ENCODE results near the gene RASA3. TPM values are rescaled to one million over a fixed set of nuclear protein-coding genes. Genes with fewer than 3 reads are reported as not detected.
"Not testable (repeated sequence)": the region's sequence is repeated elsewhere in the genome, so short reads cannot be mapped to it uniquely, and the experiment has no call there.

Gene RASA3
- total RNA-seq, 1 experiment from 2014 or later, result 18.6 TPM

DNA sequence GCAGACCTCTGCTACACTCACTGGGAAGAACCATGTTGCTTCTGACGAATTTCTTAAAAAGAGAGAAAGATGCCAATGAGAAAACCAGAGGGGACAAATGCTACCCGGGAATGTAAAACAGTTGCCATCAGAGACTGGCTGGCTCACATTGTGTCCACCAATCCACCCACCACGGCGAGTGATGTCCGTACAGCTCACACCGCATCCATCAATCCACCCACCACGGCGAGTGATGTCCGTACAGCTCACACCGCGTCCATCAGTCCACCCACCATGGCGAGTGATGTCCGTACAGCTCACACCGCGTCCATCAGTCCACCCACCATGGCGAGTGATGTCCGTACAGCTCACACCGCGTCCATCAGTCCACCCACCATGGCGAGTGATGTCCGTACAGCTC, 19.0 kb downstream of the RASA3 start:
- H4K20me1 ChIP-seq (ENCODE audit: insufficient read depth); H3K27ac ChIP-seq (ENCODE audit: low read depth, low read length); DNase-seq (ENCODE audit: low read depth, low spot score); POLR2A ChIA-PET; H3K4me2 ChIP-seq (ENCODE audit: low read length); BruUV-seq (replicated peaks); H3K9ac ChIP-seq (ENCODE audit: low read length); H2AFZ ChIP-seq (ENCODE audit: low read depth, low read length, poor library complexity, severe bottlenecking); ATAC-seq; CTCF ChIA-PET; H3K36me3 ChIP-seq (ENCODE audit: control insufficient read depth in 1 of 2, insufficient read depth in 2 of 2, low read length in 2 of 2); H3K9me2 ChIP-seq (ENCODE audit: insufficient read depth); RAD21 ChIA-PET (ENCODE audit: low non-redundant PET in 1 of 2, low total read pairs in 2 of 2, uncharacterized antibody in 2 of 2, unreplicated experiment in 2 of 2); H3K9me3 ChIP-seq (ENCODE audit: control insufficient read depth in 1 of 2, insufficient read depth in 1 of 2, low read depth in 1 of 2, low read length in 2 of 2); intact Hi-C loops (cut with micrococcal nuclease); H3K4me3 ChIP-seq (replicated peaks in 1 of 2; ENCODE audit: low read depth in 1 of 2, low read length in 2 of 2); H3K27me3 ChIP-seq (ENCODE audit: insufficient read depth, low read length): not testable (repeated sequence)
- H3K4me1 ChIP-seq (ENCODE audit: control insufficient read depth in 1 of 2, insufficient read depth in 2 of 2, low read length in 2 of 2), result peaks cover 0 to 18% of the 10 kb centered on the region in 2 experiments; a peak in 2 of 4 replicates
- H3K79me2 ChIP-seq (ENCODE audit: insufficient read depth, low read length), result peaks cover 70% of the 10 kb centered on the region

DNA sequence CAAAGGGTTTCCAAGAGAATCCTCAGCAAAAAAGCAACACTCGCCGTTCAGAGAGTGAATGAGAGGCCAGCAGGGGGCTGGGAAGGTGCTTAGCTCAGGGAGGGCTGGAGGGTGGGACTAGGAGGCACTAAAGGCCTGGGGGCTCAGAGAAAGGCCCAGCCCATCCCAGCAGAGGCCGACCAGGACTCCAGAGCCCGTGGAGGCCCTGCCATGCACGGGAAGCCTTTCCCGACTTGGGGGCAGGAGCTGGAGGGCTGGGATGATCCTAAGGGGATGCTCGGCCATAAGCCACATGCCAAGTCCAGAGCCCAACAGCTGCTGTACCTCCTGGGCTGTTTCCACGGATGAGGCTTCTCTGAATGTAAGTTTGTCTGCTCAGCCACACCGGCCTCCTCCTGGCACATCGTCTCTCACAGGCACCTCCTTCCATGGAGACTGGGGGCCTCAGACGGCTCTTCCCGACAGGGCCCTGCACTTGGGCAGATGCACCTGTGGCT, 19.5 kb downstream of the RASA3 start:
- Histone ChIP-seq H4K20me1 (ENCODE audit: insufficient read depth) (no peaks in the 10 kb centered on the region), H3K27me3 (ENCODE audit: insufficient read depth, low read length) (no peaks in the 10 kb centered on the region), H3K27ac (ENCODE audit: low read depth, low read length) (no peak overlapping the region), H3K9ac (ENCODE audit: low read length) (no peak overlapping the region), H3K9me2 (ENCODE audit: insufficient read depth) (no peaks in the 10 kb centered on the region), H3K4me3 (replicated peaks in 1 of 2; ENCODE audit: low read depth in 1 of 2, low read length in 2 of 2) (no peak overlapping the region), H3K36me3 (ENCODE audit: control insufficient read depth in 1 of 2, insufficient read depth in 2 of 2, low read length in 2 of 2) (no peaks in the 10 kb centered on the region), H3K9me3 (ENCODE audit: control insufficient read depth in 1 of 2, insufficient read depth in 1 of 2, low read depth in 1 of 2, low read length in 2 of 2) (no peaks in the 10 kb centered on the region), H3K4me1 (ENCODE audit: control insufficient read depth in 1 of 2, insufficient read depth in 2 of 2, low read length in 2 of 2) (peaks cover 0 to 15% of the 10 kb centered on the region in 2 experiments; a peak in 2 of 4 replicates), H3K4me2 (ENCODE audit: low read length) (no peak overlapping the region), H2AFZ (ENCODE audit: low read depth, low read length, poor library complexity, severe bottlenecking) (no peak overlapping the region), H3K79me2 (ENCODE audit: insufficient read depth, low read length) (peaks cover 66% of the 10 kb centered on the region)
- no peak for TF ChIP-seq YY1 (IDR thresholded peaks at IDR 0.05; ENCODE audit: extremely low read depth, insufficient replicate concordance, low read depth, low read length)
- TF ChIP-seq CEBPB (IDR thresholded peaks at IDR 0.05; ENCODE audit: low read depth), result no peak
- TF ChIP-seq, protein P1, sequence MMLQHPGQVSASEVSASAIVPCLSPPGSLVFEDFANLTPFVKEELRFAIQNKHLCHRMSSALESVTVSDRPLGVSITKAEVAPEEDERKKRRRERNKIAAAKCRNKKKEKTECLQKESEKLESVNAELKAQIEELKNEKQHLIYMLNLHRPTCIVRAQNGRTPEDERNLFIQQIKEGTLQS (IDR thresholded peaks at IDR 0.05), result no peak
- TF ChIP-seq RAD21 (IDR thresholded peaks at IDR 0.05; ENCODE audit: low read depth), result no peak
- TF ChIP-seq, protein P2, sequence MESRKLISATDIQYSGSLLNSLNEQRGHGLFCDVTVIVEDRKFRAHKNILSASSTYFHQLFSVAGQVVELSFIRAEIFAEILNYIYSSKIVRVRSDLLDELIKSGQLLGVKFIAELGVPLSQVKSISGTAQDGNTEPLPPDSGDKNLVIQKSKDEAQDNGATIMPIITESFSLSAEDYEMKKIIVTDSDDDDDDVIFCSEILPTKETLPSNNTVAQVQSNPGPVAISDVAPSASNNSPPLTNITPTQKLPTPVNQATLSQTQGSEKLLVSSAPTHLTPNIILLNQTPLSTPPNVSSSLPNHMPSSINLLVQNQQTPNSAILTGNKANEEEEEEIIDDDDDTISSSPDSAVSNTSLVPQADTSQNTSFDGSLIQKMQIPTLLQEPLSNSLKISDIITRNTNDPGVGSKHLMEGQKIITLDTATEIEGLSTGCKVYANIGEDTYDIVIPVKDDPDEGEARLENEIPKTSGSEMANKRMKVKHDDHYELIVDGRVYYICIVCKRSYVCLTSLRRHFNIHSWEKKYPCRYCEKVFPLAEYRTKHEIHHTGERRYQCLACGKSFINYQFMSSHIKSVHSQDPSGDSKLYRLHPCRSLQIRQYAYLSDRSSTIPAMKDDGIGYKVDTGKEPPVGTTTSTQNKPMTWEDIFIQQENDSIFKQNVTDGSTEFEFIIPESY (IDR thresholded peaks at IDR 0.05; ENCODE audit: extremely low read depth, insufficient replicate concordance, low read length), result no peak
- TF ChIP-seq, protein P3, sequence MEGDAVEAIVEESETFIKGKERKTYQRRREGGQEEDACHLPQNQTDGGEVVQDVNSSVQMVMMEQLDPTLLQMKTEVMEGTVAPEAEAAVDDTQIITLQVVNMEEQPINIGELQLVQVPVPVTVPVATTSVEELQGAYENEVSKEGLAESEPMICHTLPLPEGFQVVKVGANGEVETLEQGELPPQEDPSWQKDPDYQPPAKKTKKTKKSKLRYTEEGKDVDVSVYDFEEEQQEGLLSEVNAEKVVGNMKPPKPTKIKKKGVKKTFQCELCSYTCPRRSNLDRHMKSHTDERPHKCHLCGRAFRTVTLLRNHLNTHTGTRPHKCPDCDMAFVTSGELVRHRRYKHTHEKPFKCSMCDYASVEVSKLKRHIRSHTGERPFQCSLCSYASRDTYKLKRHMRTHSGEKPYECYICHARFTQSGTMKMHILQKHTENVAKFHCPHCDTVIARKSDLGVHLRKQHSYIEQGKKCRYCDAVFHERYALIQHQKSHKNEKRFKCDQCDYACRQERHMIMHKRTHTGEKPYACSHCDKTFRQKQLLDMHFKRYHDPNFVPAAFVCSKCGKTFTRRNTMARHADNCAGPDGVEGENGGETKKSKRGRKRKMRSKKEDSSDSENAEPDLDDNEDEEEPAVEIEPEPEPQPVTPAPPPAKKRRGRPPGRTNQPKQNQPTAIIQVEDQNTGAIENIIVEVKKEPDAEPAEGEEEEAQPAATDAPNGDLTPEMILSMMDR (IDR thresholded peaks at IDR 0.05 in 2 of 3, conservative IDR thresholded peaks at IDR 0.05 in 1 of 3; ENCODE audit: borderline replicate concordance in 1 of 3, insufficient read depth in 1 of 3, low read depth in 2 of 3, low read length in 2 of 3), result no peak
- TF ChIP-seq POLR2AphosphoS5 (IDR thresholded peaks at IDR 0.05; ENCODE audit: low read depth, low read length), result no peak
- no peak for TF ChIP-seq JUND (IDR thresholded peaks at IDR 0.05)
- TF ChIP-seq ZFX (IDR thresholded peaks at IDR 0.05), result no peak
- no TSS peak for BruUV-seq (replicated peaks)
- POLR2A ChIA-PET, result no interaction called here
- CTCF ChIA-PET, result no interaction called here
- DNase-seq (ENCODE audit: low read depth, low spot score) (no peak), ATAC-seq (no peak)
- intact Hi-C loops (cut with micrococcal nuclease), result no loop called here
- RAD21 ChIA-PET (ENCODE audit: low non-redundant PET in 1 of 2, low total read pairs in 2 of 2, uncharacterized antibody in 2 of 2, unreplicated experiment in 2 of 2), result no interaction called here

Measured in HCT116 (cell line).